ENCODE measurements around the gene CD300H.

Gene CD300H

DNA sequence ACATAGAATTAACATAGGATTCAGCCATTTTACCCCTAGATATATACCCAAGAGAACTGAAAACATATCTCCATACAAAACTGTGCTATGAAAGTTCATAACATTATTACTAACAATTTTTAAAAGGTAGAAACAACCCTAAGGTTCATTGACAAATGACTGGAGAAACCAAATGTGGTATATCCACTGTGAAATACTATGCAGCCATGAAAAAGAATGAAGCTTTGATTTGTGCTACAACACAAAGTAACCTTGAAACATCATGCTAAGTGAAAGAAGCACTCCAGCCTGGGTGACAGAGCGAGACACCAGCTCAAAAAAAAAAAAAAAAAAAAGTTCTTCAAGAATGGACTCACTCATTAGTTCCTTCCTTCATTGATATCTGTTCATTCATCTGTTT is 24.2 kb upstream of the CD300H start:
- TF ChIP-seq, protein P1, sequence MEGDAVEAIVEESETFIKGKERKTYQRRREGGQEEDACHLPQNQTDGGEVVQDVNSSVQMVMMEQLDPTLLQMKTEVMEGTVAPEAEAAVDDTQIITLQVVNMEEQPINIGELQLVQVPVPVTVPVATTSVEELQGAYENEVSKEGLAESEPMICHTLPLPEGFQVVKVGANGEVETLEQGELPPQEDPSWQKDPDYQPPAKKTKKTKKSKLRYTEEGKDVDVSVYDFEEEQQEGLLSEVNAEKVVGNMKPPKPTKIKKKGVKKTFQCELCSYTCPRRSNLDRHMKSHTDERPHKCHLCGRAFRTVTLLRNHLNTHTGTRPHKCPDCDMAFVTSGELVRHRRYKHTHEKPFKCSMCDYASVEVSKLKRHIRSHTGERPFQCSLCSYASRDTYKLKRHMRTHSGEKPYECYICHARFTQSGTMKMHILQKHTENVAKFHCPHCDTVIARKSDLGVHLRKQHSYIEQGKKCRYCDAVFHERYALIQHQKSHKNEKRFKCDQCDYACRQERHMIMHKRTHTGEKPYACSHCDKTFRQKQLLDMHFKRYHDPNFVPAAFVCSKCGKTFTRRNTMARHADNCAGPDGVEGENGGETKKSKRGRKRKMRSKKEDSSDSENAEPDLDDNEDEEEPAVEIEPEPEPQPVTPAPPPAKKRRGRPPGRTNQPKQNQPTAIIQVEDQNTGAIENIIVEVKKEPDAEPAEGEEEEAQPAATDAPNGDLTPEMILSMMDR (conservative IDR thresholded peaks at IDR 0.05; ENCODE audit: control insufficient read depth, insufficient read depth, low read depth, low read length) = no peak
- DNase-seq (ENCODE audit: low read depth) = no peak
- no peak overlapping the region for H3K4me3 ChIP-seq (ENCODE audit: control insufficient read depth, low read depth, low read length)

DNA sequence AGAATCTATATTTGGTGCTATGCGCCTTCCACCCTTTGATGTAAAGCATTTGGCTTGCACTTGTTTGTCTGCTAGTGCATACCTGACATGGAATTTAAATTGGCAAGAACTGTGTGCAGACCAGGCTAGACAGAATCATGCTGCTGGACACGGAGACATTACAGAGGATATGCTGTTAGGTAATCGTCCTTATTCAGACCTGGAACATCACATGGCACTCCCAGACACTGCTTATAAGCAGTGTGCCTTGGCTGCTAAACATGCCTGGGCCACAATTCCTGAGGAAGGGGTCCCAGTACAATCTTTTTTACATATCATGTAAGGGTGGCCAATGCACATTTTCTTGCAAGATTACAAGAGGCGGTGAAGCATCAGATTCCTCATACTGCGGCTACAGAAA is 18.4 kb upstream of the CD300H start:
- H3K4me3 ChIP-seq (ENCODE audit: control insufficient read depth, low read depth, low read length) = no peak overlapping the region
- DNase-seq (ENCODE audit: low read depth) = no peak
- TF ChIP-seq, protein P1 (conservative IDR thresholded peaks at IDR 0.05; ENCODE audit: control insufficient read depth, insufficient read depth, low read depth, low read length) = no peak

DNA sequence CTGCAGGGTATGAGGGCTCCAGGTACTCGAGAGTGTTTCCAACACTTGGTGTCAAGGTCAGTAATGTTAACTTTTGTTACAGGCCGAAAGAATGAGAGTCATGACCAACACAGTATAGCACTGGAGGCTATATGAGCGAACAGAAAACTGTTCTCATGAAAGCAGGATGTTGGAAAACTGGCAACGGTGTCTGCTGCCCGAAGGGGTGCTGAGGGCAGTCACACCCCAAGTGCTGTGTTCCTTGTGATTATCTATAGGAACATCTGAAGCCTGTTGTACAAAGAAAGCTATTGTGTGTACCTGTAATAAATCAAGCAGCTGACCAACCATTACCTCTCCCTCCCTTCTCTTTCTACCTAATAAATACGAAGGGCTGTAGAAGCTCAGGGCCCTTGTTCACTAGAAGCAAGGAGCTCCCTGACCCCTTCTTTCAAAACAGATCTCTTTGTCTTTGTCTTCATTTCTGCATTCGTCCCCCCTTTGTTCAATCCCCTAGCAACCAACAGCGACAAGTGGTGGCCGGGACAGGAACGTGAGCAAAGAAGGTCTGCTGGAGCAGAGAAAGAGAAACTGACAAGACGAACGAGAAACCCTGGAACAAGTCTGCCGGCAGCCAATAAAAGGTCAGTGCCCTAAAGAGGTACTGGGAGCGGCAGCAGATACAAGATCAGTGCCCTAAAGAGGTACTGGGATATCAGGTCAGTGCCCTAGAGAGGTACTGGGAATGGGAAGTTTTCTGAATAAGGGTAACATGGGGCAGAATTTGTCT is 17.2 kb upstream of the CD300H start:
- DNase-seq (ENCODE audit: low read depth) = no peak
- H3K4me3 ChIP-seq (ENCODE audit: control insufficient read depth, low read depth, low read length) = no peak overlapping the region
- TF ChIP-seq, protein P1 (conservative IDR thresholded peaks at IDR 0.05; ENCODE audit: control insufficient read depth, insufficient read depth, low read depth, low read length) = no peak

DNA sequence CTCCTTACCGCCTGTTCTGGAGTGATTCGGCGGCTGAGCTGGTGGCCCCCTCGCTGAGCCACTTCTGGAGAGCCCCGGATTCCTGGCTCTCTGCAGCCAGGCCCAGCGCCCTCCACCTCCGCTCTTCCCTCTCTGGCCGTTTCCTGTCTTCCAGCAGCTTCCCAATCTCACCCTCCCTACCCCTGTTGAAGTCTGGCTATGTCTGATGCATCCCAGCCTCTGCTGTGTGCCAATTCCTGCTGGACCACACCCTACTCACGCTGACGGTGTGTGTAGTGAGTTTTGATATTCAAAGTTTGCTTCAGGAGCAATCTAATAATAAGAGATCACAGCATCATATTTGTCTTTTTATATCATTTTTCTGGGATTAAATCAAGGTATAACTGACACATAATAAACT is 15.3 kb upstream of the CD300H start:
- no peak for DNase-seq (ENCODE audit: low read depth)
- TF ChIP-seq, protein P1 (conservative IDR thresholded peaks at IDR 0.05; ENCODE audit: control insufficient read depth, insufficient read depth, low read depth, low read length) = no peak
- H3K4me3 ChIP-seq (ENCODE audit: control insufficient read depth, low read depth, low read length) = no peak overlapping the region

DNA sequence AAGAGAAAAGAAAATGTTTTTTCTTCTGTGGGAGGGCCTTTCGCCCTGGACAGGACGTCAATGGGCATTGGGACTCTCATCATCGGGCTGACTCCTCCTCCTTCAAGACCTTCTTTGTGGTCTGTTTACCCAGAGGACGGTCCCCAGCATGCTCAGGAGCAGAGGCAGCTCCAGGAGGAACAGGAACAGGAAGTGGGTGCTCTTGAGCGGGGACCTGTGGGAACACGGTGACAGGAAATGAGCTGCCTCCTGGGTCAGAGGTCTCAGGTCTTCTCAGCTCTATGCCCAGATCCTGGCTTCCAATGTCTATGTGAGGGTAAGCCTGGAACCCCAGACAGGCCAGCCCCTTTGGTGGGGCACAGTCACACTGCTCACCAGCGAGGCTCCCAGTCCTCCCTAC is 12.6 kb upstream of the CD300H start:
- DNase-seq (ENCODE audit: low read depth) = no peak
- no peak overlapping the region for H3K4me3 ChIP-seq (ENCODE audit: control insufficient read depth, low read depth, low read length)
- TF ChIP-seq, protein P1 (conservative IDR thresholded peaks at IDR 0.05; ENCODE audit: control insufficient read depth, insufficient read depth, low read depth, low read length) = no peak

DNA sequence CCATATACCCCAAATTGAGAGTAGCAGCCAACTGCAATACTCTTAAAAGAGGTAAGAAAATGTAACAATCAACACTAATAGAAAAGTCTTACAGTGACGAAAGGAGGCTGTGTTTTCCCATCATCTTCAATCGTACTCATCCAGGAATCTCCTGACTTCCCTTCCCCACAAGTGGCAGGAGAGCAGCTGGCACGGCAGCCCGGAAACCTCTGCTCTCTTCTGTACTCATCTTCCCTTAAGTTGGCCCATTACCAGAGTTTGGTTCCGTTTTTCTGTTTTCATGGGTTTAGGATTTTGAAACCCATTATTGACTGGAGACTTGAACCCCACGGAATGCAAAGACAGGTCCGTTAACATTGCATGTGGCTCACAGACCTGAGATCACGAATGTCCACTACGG is 11.7 kb upstream of the CD300H start:
- no peak overlapping the region for H3K4me3 ChIP-seq (ENCODE audit: control insufficient read depth, low read depth, low read length)
- DNase-seq (ENCODE audit: low read depth) = no peak
- TF ChIP-seq, protein P1 (conservative IDR thresholded peaks at IDR 0.05; ENCODE audit: control insufficient read depth, insufficient read depth, low read depth, low read length) = no peak

All from fibroblast of mammary gland (primary cell).